ENCODE results near the gene GRM7.
A peak's percentile ranks its signal among the peaks of the same experiment; 100 is the strongest.

The GRM7 gene

DNA sequence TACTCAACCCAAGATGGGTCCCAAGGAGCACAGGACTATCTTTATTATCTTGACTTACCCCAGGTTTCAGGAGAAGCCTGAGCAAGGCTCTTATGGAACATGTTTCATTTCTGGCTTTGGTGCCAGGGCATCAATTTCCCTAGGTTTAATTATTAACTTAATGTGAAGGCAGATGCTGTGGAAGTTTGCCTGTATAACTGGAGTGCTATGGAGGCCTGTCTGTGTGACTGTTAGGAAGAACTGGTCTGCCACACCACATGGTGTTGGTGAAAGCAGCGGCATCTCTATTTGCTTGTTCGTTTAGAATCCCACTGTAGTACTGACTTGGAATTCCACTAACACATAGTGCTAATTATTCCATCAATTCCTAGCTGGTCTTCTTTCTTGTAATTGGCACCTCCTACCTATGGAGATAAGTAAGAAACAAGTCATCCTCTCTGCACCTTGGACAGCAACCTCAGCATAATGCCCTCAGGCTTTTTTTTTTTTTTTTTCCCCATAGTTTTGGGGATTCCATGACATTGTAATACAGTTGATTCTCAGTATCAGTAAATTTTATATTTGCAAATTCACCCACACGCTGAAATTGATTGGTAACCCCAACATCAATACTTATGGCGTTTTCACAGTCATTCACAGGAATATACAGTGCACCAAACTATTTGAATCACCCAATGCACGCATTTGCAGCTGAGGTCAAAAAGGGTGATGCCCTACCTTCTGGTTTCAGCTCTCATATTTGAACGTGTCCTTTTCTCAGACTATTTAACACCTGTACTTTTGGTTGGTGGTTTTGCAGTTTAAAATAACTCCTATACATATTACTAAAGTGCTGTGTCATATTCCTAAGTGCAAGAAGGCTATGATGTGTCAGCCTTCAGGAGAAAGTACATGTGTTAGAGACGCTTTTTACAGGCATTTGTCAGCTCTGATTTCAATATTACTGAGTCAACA lies 867.9 kb downstream of the GRM7 start:
- DNase-seq (ENCODE audit: low read depth): no peak

DNA sequence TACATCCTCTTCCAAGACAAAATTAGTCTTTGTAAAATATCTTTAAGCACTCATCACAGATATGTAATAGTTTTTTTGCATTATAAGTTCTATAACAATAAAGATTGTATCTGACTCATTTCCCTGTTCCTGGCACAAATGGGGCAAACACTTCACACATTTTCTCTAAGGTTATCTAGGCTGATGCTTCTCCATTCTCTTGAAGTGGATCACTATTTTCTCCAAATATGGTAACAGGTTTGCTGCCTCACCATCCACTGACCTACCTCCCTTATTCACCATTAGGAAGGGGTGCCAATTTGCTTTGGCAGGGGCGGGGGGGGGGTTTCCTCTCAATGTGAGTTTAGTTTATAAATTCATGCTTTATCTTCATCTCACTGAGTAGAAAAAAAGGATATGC lies 873.0 kb downstream of the GRM7 start:
- DNase-seq (ENCODE audit: low read depth): no peak

DNA sequence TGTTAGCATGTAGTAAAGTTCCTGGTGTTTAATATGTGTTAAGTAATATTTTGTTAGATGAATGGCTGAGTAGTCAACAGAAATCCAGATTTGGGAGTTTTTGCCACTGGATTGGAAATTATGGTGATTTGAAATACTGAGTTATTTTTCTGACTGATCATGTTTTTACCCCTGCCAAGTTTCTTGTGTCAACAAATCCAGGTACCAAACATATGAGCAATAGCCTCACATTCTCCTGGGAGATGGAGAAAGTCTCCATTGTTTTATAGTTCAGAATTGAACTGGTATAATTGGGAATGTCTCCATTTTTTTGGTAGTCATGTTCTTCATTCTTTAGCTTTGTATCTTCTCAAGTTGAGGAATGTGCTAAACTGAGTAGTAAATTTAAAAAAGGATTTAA lies 873.5 kb downstream of the GRM7 start:
- DNase-seq (ENCODE audit: low read depth): peak; percentile 16

GRCh38 chr3:7737263-7737662 lies 876.3 kb downstream of the GRM7 start:
- DNase-seq (ENCODE audit: low read depth): no peak

- no peak for DNase-seq (ENCODE audit: low read depth)
Observed at GRCh38 chr3:7739754-7740153, 878.8 kb downstream of the GRM7 start.

DNA sequence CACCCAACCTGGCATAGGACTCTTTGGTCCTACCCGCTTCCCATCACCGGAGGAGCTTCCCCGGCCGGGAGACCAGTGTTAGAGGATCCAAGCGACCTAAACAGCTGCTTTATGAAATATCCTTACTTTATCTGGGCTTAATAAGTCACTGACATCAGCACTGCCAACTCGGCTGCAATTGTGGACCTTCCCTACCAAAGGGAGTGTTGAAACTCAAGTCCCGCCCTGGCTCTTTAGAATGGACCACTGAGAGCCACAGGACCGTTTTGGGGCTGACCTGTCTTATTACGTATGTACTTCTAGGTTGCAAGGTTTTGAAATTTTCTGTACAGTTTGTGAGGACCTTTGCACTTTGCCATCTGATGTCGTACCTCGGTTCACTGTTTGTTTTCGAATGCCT lies 879.5 kb downstream of the GRM7 start:
- no peak for DNase-seq (ENCODE audit: low read depth)

DNA sequence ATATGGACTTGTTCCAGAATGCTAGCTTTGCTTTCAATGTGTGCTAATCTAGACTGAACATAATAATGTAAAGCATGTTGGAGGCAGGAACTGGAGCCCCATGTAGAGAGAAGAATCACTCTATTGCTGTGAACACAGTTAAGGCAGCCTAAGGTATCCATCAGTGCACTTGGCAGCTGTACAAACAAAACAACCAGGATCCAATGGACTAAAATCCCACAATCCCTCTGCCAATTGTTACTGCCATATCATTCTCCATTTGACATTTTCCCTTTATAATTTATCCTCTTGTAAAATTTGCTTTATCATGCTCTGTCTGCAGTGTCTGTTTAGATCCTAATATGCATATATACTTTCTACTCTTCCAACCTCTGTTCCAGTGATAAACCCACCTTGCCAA lies 883.9 kb downstream of the GRM7 start:
- DNase-seq (ENCODE audit: low read depth): no peak

DNA sequence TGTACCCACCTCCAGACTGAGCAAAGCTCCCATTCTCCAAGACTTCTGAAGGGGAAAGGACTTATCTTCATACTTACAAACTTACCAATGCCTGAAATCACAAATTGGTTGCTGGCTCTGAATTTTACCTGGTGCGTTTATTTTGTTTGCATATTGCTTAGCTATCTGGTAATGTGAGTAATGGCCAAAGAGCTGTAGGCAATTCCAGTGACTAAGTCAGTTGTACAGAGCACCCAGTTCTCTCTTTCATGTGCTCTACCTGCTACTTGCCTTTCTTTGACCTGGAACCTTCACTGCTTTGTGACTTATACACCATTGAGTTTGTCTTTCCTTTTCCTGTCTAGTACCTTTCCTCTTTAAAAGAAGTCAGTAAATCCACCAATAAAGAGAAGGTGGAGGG lies 884.8 kb downstream of the GRM7 start:
- no peak for DNase-seq (ENCODE audit: low read depth)

GRCh38 chr3:7749931-7750695 lies 889.2 kb downstream of the GRM7 start:
- DNase-seq (ENCODE audit: low read depth): no peak

DNA sequence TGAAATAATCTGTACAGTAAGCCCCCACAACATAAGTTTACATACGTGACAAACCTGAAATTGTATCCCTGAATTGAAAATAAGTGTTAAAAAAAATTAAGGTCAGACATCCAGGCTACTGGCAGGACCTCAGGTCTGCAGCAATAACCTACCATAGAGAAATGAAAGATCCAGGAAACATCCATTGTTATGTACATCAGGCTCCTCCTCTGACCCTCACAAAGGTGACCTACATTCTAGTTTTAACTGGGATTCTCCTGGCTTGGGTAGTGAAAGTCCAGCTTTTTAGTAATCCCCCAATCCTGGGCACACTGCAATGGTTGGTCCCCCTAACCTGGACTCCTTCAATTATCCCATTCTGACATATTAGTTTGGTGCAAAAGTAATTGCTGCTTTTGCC lies 891.1 kb downstream of the GRM7 start:
- DNase-seq (ENCODE audit: low read depth): no peak

DNA sequence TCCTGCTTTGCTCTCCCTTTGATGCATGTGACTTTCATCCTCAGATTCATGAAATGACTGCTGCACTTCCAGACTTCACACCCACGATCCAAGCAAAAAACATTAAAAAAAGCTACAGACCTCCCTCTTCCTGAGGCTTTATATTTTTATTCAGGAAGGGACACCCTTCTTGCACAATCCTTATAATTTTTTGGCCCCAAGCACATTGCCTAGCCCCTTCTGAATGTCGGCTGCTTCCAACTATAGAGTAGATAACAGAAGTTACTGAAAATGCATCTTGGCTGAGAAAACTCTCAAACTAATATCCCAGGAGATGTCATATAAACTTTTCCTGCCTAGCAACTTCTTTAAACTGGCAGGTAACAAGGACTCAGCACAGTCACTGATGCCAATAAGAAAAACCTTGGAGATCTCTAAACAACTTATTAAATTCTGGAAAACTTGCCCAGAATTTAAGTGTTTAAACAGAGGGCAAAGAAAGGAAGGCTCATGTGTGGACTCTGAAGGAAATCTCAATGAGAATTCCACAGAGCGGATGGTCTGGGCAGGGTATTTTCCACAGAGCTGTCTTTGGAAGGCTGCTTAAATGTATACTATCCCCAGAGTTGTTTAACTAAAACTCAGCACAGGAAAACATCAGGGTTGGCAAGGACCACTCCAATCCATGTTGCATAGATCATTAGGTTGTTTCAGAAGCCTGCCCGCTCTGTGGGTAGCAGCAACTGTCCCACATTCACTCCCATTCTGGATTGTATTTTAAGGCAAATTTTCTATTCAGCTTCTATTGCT lies 893.9 kb downstream of the GRM7 start:
- DNase-seq (ENCODE audit: low read depth): no peak

- DNase-seq (ENCODE audit: low read depth): no peak
Observed at GRCh38 chr3:7759630-7760029, 898.7 kb downstream of the GRM7 start.

DNA sequence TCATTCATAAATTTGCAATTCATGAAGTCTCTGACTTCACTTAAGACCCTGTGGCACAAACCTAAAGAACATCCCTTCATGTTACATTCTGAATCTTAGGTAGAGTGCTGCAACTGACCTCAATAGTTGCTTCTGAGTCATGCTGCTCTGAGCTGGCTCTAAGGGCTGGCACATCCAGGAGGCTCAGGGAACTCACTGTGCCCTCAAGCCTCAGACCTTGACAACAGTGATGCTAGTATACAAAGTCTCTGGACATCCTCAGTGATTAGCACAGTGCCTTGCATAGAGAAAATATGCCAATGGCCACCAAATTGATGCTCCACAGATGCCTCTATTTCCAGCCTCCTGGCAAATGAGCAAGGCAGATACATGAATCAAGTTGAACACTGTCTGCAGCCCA lies 899.8 kb downstream of the GRM7 start:
- no peak for DNase-seq (ENCODE audit: low read depth)

GRCh38 chr3:7764115-7764514 lies 903.2 kb downstream of the GRM7 start:
- no peak for DNase-seq (ENCODE audit: low read depth)

DNA sequence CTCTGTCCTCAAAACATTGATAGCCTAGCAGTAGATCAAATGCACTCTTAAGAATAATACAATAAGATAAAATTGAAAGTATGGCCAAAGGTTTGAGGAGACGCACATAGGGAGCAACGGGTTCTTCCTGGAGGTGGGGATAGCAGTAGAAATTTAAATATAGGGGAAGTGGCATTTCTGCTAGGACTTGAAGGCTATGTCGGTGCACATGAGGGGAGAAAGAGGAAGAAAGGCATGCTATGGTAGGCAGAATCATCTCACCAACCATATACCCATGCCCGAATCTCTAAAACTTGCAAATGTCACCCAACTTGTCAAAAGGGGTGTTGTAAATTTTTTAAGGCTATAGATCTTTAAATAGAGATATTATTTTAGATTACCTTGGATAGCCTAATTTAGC lies 905.6 kb downstream of the GRM7 start:
- DNase-seq (ENCODE audit: low read depth): no peak

DNA sequence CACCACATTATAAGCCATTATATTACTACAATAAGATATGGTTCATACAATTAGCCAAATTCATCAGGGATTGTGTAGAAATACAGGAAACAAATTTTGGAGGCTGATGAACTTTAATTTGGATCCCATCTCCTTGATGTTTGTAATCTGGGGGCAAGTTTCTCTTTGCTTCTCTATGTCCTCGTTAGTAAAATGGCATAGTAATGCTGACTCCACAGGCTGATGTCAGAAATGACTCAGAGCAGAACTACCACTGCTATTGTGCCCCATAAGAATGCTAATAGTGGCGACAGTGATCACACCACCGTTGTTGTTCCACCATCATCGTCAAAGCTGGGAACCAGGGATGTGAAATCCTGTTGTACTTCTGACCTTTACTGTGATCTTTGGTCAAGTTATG lies 918.4 kb downstream of the GRM7 start:
- peak; percentile 31 for DNase-seq (ENCODE audit: low read depth)

DNA sequence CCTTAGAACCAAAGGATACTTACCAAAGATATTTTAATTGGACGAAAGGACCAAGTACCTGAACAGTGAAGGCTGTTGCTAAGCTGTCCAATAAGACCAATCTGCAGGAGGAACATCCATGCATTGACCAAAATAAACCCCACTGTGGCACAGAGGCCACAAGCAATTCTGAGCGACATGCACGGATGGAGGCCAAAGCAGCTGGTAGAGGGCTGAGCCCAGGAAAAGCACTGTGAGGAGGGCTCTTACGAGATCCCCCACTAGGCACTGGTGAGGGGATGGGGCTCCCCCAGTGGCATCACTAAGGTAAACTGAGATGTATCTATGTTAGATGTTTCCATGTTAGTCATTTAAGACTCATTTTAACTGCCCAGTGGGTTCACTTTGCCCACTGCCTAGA lies 920.5 kb downstream of the GRM7 start:
- no peak for DNase-seq (ENCODE audit: low read depth)

- no peak for DNase-seq (ENCODE audit: low read depth)
Observed at GRCh38 chr3:7787871-7788828, 927.2 kb downstream of the GRM7 start.

- no peak for DNase-seq (ENCODE audit: low read depth)
Observed at GRCh38 chr3:7788881-7789280, 928.0 kb downstream of the GRM7 start.

GRCh38 chr3:7789324-7789723 lies 928.4 kb downstream of the GRM7 start:
- no peak for DNase-seq (ENCODE audit: low read depth)

- no peak for DNase-seq (ENCODE audit: low read depth)
Observed at GRCh38 chr3:7790141-7790540, 929.2 kb downstream of the GRM7 start.

Measured in stromal cell of bone marrow (primary cell).